WTC11 (cell line): ENCODE results near the gene CHST13. TPM values are rescaled to one million over a fixed set of nuclear protein-coding genes. Genes with fewer than 3 reads are reported as not detected.

Experiments
- ARID4B ChIP-seq: sonication (generic); formaldehyde crosslinking; IDR thresholded peaks from 2 replicates; pipeline ENCODE4 v1.8.0; 2023; ENCODE audit warnings: missing genetic modification reagents, mild to moderate bottlenecking, borderline replicate concordance
- CDX4 ChIP-seq: fragments of 250-450 bp; sonication (Bioruptor Pico); IDR thresholded peaks from 2 replicates; pipeline ENCODE4 v1.9.0; 2021; ENCODE audit warnings: moderate library complexity, mild to moderate bottlenecking, inconsistent platforms, borderline replicate concordance
- E2F4 ChIP-seq: sonication (generic); formaldehyde crosslinking; IDR thresholded peaks from 2 replicates; pipeline ENCODE4 v1.8.1; 2022; ENCODE audit warnings: low read depth, mild to moderate bottlenecking, moderate library complexity, missing genetic modification reagents, borderline replicate concordance
- FOXP4 ChIP-seq: sonication (generic); formaldehyde crosslinking; IDR thresholded peaks from 2 replicates; pipeline ENCODE4 v1.8.0; 2022; ENCODE audit warnings: mild to moderate bottlenecking, missing genetic modification reagents
- GRHL2 ChIP-seq: fragments of 250-450 bp; sonication (Bioruptor Pico); IDR thresholded peaks from 2 replicates; pipeline ENCODE4 v1.8.0; 2022; ENCODE audit warnings: mild to moderate bottlenecking, moderate library complexity; ENCODE audit not compliant: insufficient replicate concordance, severe bottlenecking
- JUN ChIP-seq: sonication (generic); formaldehyde crosslinking; IDR thresholded peaks from 2 replicates; pipeline ENCODE4 v1.8.0; 2023; ENCODE audit warnings: mild to moderate bottlenecking, missing genetic modification reagents
- NR2C2 ChIP-seq: sonication (generic); formaldehyde crosslinking; IDR thresholded peaks from 2 replicates; pipeline ENCODE4 v1.8.0; 2022; ENCODE audit warnings: mild to moderate bottlenecking, missing genetic modification reagents
- PRDM15 ChIP-seq: sonication (generic); formaldehyde crosslinking; IDR thresholded peaks from 2 replicates; pipeline ENCODE4 v1.8.0; 2022; ENCODE audit warnings: missing genetic modification reagents
- PREB ChIP-seq: sonication (generic); formaldehyde crosslinking; IDR thresholded peaks from 2 replicates; pipeline ENCODE4 v1.8.1; 2022; ENCODE audit warnings: mild to moderate bottlenecking, missing genetic modification reagents, moderate library complexity, borderline replicate concordance
- SOX15 ChIP-seq: fragments of 250-450 bp; sonication (Bioruptor Pico); IDR thresholded peaks from 2 replicates; pipeline ENCODE4 v1.9.0; 2021; ENCODE audit warnings: mild to moderate bottlenecking
- ZNF532 ChIP-seq: fragments of 250-450 bp; sonication (Bioruptor Pico); IDR thresholded peaks from 2 replicates; pipeline ENCODE4 v1.9.0; 2021; ENCODE audit warnings: mild to moderate bottlenecking, borderline replicate concordance
- total RNA-seq: library from RNA; stranded (reverse); gene quantifications from 3 replicates; pipeline ENCODE4 v1.2.3, GENCODE V29; 2021

The CHST13 gene
- total RNA-seq, 1 experiment from 2014 or later = 4.1 TPM

GRCh38 chr3:126515066-126515706 lies 8.8 kb upstream of the CHST13 start (continued):
- TF ChIP-seq ARID4B (CRISPR knock-in tag) = no peak
- no peak for TF ChIP-seq JUN
- no peak for TF ChIP-seq PREB (CRISPR knock-in tag)
- no peak for TF ChIP-seq FOXP4
- no peak for TF ChIP-seq NR2C2
- TF ChIP-seq E2F4 = no peak
- no peak for TF ChIP-seq PRDM15 (CRISPR knock-in tag)
- no peak for TF ChIP-seq ZNF532 (CRISPR knock-in tag)
- TF ChIP-seq GRHL2 (CRISPR knock-in tag) = no peak
- no peak for TF ChIP-seq CDX4 (CRISPR knock-in tag)
- no peak for TF ChIP-seq SOX15
